IPS DF 4.7 (cell line): ENCODE results near the gene ITGA7.
"Not testable (repeated sequence)": the region's sequence is repeated elsewhere in the genome, so short reads cannot be mapped to it uniquely, and the experiment has no call there.

Experiments used
- DNase-seq: peaks from one replicate; pipeline ENCODE4 v3.0.0-alpha.2; 2013; ENCODE audit warnings: low spot score; ENCODE audit errors: extremely low read depth

ITGA7 gene

GRCh38 chr12:55682087-55682796 lies 25.5 kb downstream of the ITGA7 start:
- DNase-seq, result no peak

- DNase-seq, result peak; percentile 75
These were observed 26.3 kb downstream of the ITGA7 start for GRCh38 chr12:55681142-55682077.

GRCh38 chr12:55679691-55680090 lies 28.0 kb downstream of the ITGA7 start:
- DNase-seq, result no peak

GRCh38 chr12:55676707-55677106 lies 31.0 kb downstream of the ITGA7 start:
- DNase-seq, result no peak

GRCh38 chr12:55675666-55676065 lies 32.0 kb downstream of the ITGA7 start:
- DNase-seq, result no peak

- no peak for DNase-seq
These were observed 34.1 kb downstream of the ITGA7 start for GRCh38 chr12:55673638-55674037.

GRCh38 chr12:55671746-55672145 lies 36.0 kb downstream of the ITGA7 start:
- no peak for DNase-seq

- no peak for DNase-seq
These were observed 37.4 kb downstream of the ITGA7 start for GRCh38 chr12:55670276-55670675.

GRCh38 chr12:55666508-55666907 lies 41.2 kb downstream of the ITGA7 start:
- no peak for DNase-seq

GRCh38 chr12:55664826-55665225 lies 42.9 kb downstream of the ITGA7 start:
- DNase-seq, result no peak

GRCh38 chr12:55663391-55663790 lies 44.3 kb downstream of the ITGA7 start:
- DNase-seq, result no peak

- DNase-seq, result no peak
These were observed 48.0 kb downstream of the ITGA7 start for GRCh38 chr12:55659486-55660385.

- no peak for DNase-seq
These were observed 48.9 kb downstream of the ITGA7 start for GRCh38 chr12:55658635-55659391.

- no peak for DNase-seq
These were observed 49.5 kb downstream of the ITGA7 start for GRCh38 chr12:55658212-55658611.

- no peak for DNase-seq
These were observed 50.5 kb downstream of the ITGA7 start for GRCh38 chr12:55657212-55657611.

- no peak for DNase-seq
These were observed 53.0 kb downstream of the ITGA7 start for GRCh38 chr12:55654511-55655214.

- no peak for DNase-seq
These were observed 54.7 kb downstream of the ITGA7 start for GRCh38 chr12:55653031-55653430.

- no peak for DNase-seq
These were observed 55.4 kb downstream of the ITGA7 start for GRCh38 chr12:55652352-55652751.

GRCh38 chr12:55651299-55651683 lies 56.4 kb downstream of the ITGA7 start:
- no peak for DNase-seq

GRCh38 chr12:55650620-55651298 lies 56.9 kb downstream of the ITGA7 start:
- not testable (repeated sequence) for DNase-seq
